CD4-positive, CD25-positive, alpha-beta regulatory T cell (primary cell): Measurements from ENCODE around the gene PTPRG. TPM values are rescaled to one million over a fixed set of nuclear protein-coding genes. Genes with fewer than 3 reads are reported as not detected.

Experiments
- ATAC-seq, 2 donors: fragments of 150-1000 bp; cut with Tn5 transposase; one replicate each; pipeline ENCODE4 v1.10.0; 2021; ENCODE audit warnings: low read depth in 2 of 2, moderate number of reproducible peaks in 2 of 2, moderate library complexity in 1 of 2
- DNase-seq, 3 donors: peaks; one replicate each; pipeline versions ENCODE4 v3.0.0 to v3.0.0-alpha.2; 2012 to 2022; ENCODE audit warnings: mixed read lengths in 1 of 3
- H3K27ac ChIP-seq: one replicate; pipeline ENCODE4 v1.7.0; 2013; ENCODE audit warnings: mild to moderate bottlenecking, low read length; ENCODE audit not compliant: insufficient read depth, poor library complexity, severe bottlenecking
- H3K27me3 ChIP-seq: one replicate; pipeline ENCODE4 v1.7.0; 2013; ENCODE audit warnings: low read length; ENCODE audit not compliant: control insufficient read depth, insufficient read depth
- H3K36me3 ChIP-seq: one replicate; pipeline ENCODE4 v1.7.0; 2013; ENCODE audit warnings: mild to moderate bottlenecking, low read length, moderate library complexity; ENCODE audit not compliant: control insufficient read depth, insufficient read depth
- H3K4me1 ChIP-seq: 2 replicates; pipeline ENCODE4 v1.7.0; 2013; ENCODE audit warnings: mild to moderate bottlenecking, low read length; ENCODE audit not compliant: insufficient read depth, control insufficient read depth, poor library complexity, severe bottlenecking
- H3K4me3 ChIP-seq: one replicate; pipeline ENCODE4 v1.7.0; 2013; ENCODE audit warnings: low read depth, mild to moderate bottlenecking, low read length, moderate library complexity
- H3K9me3 ChIP-seq, 2 experiments: 1 replicate in 1 of 2; 2 replicates in 1 of 2; pipeline ENCODE4 v1.7.0; 2013; ENCODE audit warnings: low read length in 2 of 2, mild to moderate bottlenecking in 1 of 2, moderate library complexity in 1 of 2; ENCODE audit not compliant: control insufficient read depth in 2 of 2
- H3K27ac Mint-ChIP-seq, 3 donors: one replicate each; pipeline ENCODE4 v1.8.0; 2020 to 2022; ENCODE audit warnings: mild to moderate bottlenecking in 3 of 3, mixed read lengths in 3 of 3, moderate library complexity in 2 of 3
- H3K27me3 Mint-ChIP-seq: one replicate; pipeline ENCODE4 v1.8.0; 2022; ENCODE audit warnings: mild to moderate bottlenecking, mixed read lengths
- H3K36me3 Mint-ChIP-seq: one replicate; pipeline ENCODE4 v1.8.0; 2020; ENCODE audit warnings: mixed read lengths
- H3K4me1 Mint-ChIP-seq, 4 donors: one replicate each; pipeline ENCODE4 v1.8.0; 2020 to 2022; ENCODE audit warnings: mixed read lengths in 4 of 4, mild to moderate bottlenecking in 1 of 4
- H3K4me3 Mint-ChIP-seq, 4 donors: one replicate each; pipeline ENCODE4 v1.8.0; 2020 to 2022; ENCODE audit warnings: mild to moderate bottlenecking in 4 of 4, mixed read lengths in 4 of 4, moderate library complexity in 3 of 4
- H3K9me3 Mint-ChIP-seq, 7 donors: one replicate each; pipeline ENCODE4 v1.8.0; 2020 to 2022; ENCODE audit warnings: mixed read lengths in 7 of 7, mild to moderate bottlenecking in 3 of 7, moderate library complexity in 2 of 7
- polyA plus RNA-seq, 4 donors: library from polyadenylated mRNA; unstranded; fragments of 300-500 nt; fragmentation: Illumina TruSeq; gene quantifications; one replicate each; pipeline ENCODE4 v1.2.3, GENCODE V29; 2021
- total RNA-seq: library from RNA; stranded (reverse); gene quantifications from one replicate; pipeline ENCODE4 v1.2.3, GENCODE V29; 2022

The PTPRG gene
- total and polyA plus RNA-seq, 5 donors from 2014 or later, result not detected

DNA sequence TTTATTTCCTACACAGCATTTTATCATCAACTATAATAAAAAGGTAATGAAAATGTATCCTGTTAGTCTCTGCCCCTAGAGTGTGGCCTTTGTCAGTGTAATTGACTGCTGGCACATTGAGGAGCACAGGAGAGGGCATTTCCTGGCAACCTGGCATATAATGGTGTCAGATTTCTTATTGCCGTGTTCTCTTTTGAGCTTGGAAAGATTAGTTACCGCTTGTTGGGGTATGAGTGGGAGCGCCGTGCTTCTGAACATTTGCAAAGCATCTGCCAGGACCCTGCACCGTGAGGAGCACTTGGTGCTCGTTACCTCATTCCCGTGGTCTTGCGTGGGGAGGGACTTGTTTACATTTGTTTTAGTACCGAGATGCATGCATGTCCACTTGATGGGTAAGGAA is 124.4 kb downstream of the PTPRG start:
- Mint-ChIP-seq H3K27ac (no peak overlapping the region), H3K9me3 (peaks cover 0 to 4% (median 0%) of the 10 kb centered on the region in 7 donors), H3K4me1 (no peaks in the 10 kb centered on the region), H3K4me3 (no peak overlapping the region), H3K27me3 (no peaks in the 10 kb centered on the region), H3K36me3 (no peaks in the 10 kb centered on the region)
- Histone ChIP-seq H3K9me3 (no peaks in the 10 kb centered on the region), H3K4me3 (no peak overlapping the region), H3K4me1 (no peaks in the 10 kb centered on the region), H3K36me3 (no peaks in the 10 kb centered on the region), H3K27ac (no peak overlapping the region), H3K27me3 (no peaks in the 10 kb centered on the region)
- ATAC-seq, result no peak
- DNase-seq, result no peak

DNA sequence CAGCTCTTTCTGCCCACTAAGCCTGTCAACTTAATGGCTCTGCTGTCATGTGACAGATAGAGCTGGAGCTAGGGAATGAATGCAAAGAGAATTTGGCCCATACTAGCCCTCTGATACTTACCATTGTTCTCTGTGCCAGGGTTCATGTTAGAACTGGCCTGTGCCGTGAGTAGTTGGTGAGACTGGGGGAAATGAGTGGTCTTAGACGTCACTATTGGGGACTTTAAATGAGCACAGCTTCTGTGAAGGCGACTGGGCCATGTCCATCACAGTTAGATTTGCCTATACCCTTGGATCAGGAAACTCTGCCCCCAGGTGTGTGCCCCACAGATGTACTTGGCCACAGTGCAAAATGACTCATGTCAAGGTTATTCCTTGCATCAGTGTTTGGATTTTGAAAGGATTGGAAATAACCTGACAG is 124.9 kb downstream of the PTPRG start:
- H3K4me1 ChIP-seq, result no peaks in the 10 kb centered on the region
- H3K4me3 ChIP-seq, result no peak overlapping the region
- Mint-ChIP-seq H3K27me3 (no peaks in the 10 kb centered on the region), H3K4me1 (no peaks in the 10 kb centered on the region), H3K4me3 (no peak overlapping the region), H3K27ac (no peak overlapping the region), H3K9me3 (peaks cover 0 to 4% (median 0%) of the 10 kb centered on the region in 7 donors), H3K36me3 (no peaks in the 10 kb centered on the region)
- H3K27me3 ChIP-seq, result no peaks in the 10 kb centered on the region
- H3K27ac ChIP-seq, result no peak overlapping the region
- ATAC-seq, result no peak
- DNase-seq, result no peak
- H3K36me3 ChIP-seq, result no peaks in the 10 kb centered on the region
- no peaks in the 10 kb centered on the region for H3K9me3 ChIP-seq

DNA sequence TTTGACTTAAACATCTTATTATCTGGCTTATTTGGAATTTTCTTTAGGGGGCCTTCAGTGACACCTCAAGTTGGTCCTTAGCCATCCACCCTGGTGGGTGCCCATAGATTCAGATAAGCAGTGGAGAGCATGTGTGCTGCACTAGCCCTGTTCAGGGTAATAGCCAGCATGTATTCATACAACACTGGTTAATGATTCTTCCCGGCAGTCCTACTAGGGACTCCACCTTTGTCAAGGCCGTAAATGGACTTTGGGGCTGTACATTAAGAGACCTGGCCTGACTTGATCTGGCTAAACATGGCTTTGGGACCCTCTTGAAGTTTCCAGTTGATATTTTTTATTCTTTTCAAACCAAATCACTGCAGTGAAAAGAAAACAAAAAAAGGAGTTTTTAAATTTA is 125.8 kb downstream of the PTPRG start:
- no peaks in the 10 kb centered on the region for H3K27me3 Mint-ChIP-seq
- Histone ChIP-seq H3K27ac (no peak overlapping the region), H3K27me3 (no peaks in the 10 kb centered on the region), H3K4me3 (no peak overlapping the region), H3K4me1 (no peaks in the 10 kb centered on the region), H3K9me3 (no peaks in the 10 kb centered on the region), H3K36me3 (no peaks in the 10 kb centered on the region)
- ATAC-seq, result no peak
- no peak for DNase-seq
- H3K4me3 Mint-ChIP-seq, result no peak overlapping the region
- H3K36me3 Mint-ChIP-seq, result no peaks in the 10 kb centered on the region
- peaks cover 0 to 4% (median 1%) of the 10 kb centered on the region in 7 donors for H3K9me3 Mint-ChIP-seq
- H3K27ac Mint-ChIP-seq, result no peak overlapping the region
- no peaks in the 10 kb centered on the region for H3K4me1 Mint-ChIP-seq

DNA sequence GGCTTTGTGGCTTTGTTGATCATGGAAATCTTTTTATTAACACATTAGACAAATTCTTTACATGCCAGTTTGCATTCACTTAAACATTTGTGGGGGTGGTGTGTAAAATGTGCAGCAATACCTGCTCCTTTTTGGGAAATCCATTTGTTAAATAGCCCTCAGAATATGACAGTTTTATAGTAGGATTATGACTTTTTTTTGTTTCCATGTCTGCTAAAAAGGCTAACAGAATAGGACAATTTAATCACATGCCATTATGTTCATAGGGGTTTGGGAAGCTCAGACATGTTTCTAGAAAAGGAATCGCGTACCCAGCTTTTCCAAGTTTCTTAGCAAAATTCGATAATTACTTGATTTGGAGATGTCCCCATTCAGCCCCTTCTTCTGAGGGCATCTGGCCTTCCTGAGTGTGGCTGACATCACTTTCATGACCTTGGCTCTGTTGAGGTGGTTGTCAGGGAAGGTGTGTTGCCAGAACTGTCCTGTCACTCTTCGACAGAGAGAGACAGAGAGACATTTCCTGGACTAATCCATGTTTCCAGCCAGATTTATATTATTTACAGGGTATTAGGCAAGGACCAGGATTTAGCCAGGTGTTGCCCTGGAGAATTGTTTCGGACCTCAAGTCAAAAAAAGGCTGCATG is 126.4 kb downstream of the PTPRG start:
- Histone ChIP-seq H3K9me3 (no peaks in the 10 kb centered on the region), H3K27me3 (no peaks in the 10 kb centered on the region), H3K36me3 (no peaks in the 10 kb centered on the region), H3K27ac (no peak overlapping the region), H3K4me3 (no peak overlapping the region), H3K4me1 (no peaks in the 10 kb centered on the region)
- H3K27me3 Mint-ChIP-seq, result no peaks in the 10 kb centered on the region
- ATAC-seq, result no peak
- H3K4me3 Mint-ChIP-seq, result no peak overlapping the region
- no peak for DNase-seq
- H3K36me3 Mint-ChIP-seq, result no peaks in the 10 kb centered on the region
- peaks cover 0 to 4% (median 1%) of the 10 kb centered on the region in 7 donors for H3K9me3 Mint-ChIP-seq
- H3K4me1 Mint-ChIP-seq, result no peaks in the 10 kb centered on the region
- no peak overlapping the region for H3K27ac Mint-ChIP-seq

DNA sequence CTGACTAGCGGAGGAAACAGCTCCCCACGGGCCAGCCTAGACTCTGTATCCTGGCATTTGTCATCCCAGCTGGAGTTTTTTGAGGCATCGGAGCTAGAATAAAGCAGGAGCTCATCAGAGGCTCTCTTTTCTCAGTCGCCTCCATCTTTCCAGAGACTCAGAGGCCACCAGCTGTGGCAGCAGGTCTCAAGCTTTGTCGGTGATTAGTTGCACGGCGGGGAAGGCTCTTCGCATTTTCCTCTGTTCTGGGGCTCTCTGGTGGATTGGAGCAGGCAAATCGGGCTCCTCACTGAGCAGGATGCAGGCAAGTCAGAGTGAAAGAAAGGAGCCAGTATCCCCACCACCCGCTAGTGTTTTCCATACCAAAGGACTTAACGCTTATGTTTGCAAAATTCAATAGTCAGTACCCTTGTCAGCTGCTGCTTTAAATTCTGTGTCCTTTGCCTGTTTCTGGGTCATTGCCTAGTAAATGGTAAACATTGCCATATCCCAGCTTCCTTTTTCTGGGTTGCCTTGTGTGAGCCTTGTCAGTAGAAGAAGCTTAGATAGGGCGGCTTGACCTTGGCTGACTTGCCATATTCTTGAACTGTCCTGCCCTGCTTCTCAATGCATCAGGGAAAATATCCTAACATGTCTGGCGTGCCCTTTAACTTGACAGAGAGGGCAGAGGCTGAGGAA is 127.1 kb downstream of the PTPRG start:
- no peaks in the 10 kb centered on the region for H3K36me3 Mint-ChIP-seq
- no peak overlapping the region for H3K4me3 ChIP-seq
- ATAC-seq, result no peak
- no peak overlapping the region for H3K4me3 Mint-ChIP-seq
- H3K27me3 ChIP-seq, result no peaks in the 10 kb centered on the region
- H3K9me3 ChIP-seq, result no peaks in the 10 kb centered on the region
- no peaks in the 10 kb centered on the region for H3K4me1 ChIP-seq
- H3K36me3 ChIP-seq, result no peaks in the 10 kb centered on the region
- no peak overlapping the region for H3K27ac Mint-ChIP-seq
- peaks cover 0 to 5% (median 1%) of the 10 kb centered on the region in 7 donors for H3K9me3 Mint-ChIP-seq
- no peaks in the 10 kb centered on the region for H3K4me1 Mint-ChIP-seq
- H3K27me3 Mint-ChIP-seq, result no peaks in the 10 kb centered on the region
- no peak overlapping the region for H3K27ac ChIP-seq
- no peak for DNase-seq

DNA sequence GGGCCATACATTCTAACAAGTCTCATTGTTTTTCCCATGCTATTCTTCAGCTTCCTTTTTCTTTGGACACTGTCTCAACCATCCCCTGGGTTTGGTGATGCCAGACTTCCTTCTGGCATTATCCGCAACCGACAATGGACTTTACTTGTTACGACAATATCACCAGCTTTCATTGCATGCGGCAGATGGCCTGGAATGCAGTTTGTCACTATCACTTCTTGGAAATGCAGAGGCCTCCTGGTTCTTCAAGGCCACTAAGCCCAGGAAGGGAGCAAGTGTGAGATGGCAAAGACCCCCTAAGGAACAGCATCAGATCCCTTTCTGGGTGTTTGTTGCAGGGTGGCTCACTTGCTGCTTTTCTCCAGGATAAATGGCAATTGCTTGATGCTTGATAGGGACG is 128.6 kb downstream of the PTPRG start:
- peaks cover 0 to 9% (median 1%) of the 10 kb centered on the region in 7 donors for H3K9me3 Mint-ChIP-seq
- H3K36me3 Mint-ChIP-seq, result no peaks in the 10 kb centered on the region
- H3K9me3 ChIP-seq, result no peaks in the 10 kb centered on the region
- no peak overlapping the region for H3K4me3 Mint-ChIP-seq
- no peaks in the 10 kb centered on the region for H3K4me1 ChIP-seq
- H3K27me3 ChIP-seq, result no peaks in the 10 kb centered on the region
- H3K27me3 Mint-ChIP-seq, result no peaks in the 10 kb centered on the region
- no peaks in the 10 kb centered on the region for H3K4me1 Mint-ChIP-seq
- no peak overlapping the region for H3K4me3 ChIP-seq
- DNase-seq (no peak), ATAC-seq (no peak)
- no peaks in the 10 kb centered on the region for H3K36me3 ChIP-seq
- no peak overlapping the region for H3K27ac ChIP-seq
- H3K27ac Mint-ChIP-seq, result no peak overlapping the region

DNA sequence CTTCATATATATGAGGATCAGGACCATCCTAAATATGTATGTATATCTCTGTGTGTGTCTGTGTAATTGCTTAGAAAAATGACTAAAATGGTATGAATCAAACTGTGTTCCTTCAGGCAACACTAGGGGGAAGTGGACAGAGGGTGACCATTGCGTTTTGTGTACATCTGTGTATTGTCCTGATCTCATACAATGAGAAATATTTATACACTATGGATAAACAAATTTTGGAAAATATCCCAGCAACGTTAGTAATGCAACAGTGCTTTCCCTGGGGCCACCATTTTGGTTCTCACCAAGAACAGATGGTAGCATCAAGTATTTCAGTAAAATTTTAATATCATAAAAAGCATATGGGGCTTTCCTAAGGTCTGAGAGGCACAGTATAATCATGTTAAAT is 130.1 kb downstream of the PTPRG start:
- Mint-ChIP-seq H3K27ac (no peak overlapping the region), H3K36me3 (no peaks in the 10 kb centered on the region), H3K9me3 (peaks cover 0 to 9% (median 1%) of the 10 kb centered on the region in 7 donors), H3K27me3 (no peaks in the 10 kb centered on the region), H3K4me3 (no peak overlapping the region), H3K4me1 (no peaks in the 10 kb centered on the region)
- H3K36me3 ChIP-seq, result no peaks in the 10 kb centered on the region
- H3K4me1 ChIP-seq, result no peaks in the 10 kb centered on the region
- no peaks in the 10 kb centered on the region for H3K9me3 ChIP-seq
- H3K27ac ChIP-seq, result no peak overlapping the region
- no peaks in the 10 kb centered on the region for H3K27me3 ChIP-seq
- no peak for DNase-seq
- no peak for ATAC-seq
- H3K4me3 ChIP-seq, result no peak overlapping the region

DNA sequence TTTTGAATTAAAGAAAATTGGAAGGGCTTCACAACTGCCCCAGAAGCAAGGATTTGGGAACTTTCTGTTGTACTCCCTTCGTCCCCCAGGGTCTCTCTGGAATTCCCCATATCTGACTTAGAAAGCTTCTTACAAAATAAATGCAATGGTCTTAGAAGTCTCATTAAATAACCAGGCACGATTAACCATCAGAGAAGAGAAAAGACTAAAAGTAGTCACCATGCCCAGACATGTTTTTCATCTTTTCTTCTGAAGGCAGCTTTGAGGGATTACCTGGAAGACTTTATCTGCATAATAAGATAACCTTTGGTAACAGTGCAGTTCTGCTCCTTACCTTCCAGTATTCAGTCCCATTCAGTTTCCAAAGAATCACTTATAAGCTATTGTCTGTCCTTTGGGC is 135.9 kb downstream of the PTPRG start:
- ATAC-seq (no peak), DNase-seq (no peak)
- H3K27ac ChIP-seq, result no peak overlapping the region
- H3K36me3 Mint-ChIP-seq, result no peaks in the 10 kb centered on the region
- no peak overlapping the region for H3K4me3 Mint-ChIP-seq
- H3K4me3 ChIP-seq, result no peak overlapping the region
- no peaks in the 10 kb centered on the region for H3K27me3 Mint-ChIP-seq
- no peaks in the 10 kb centered on the region for H3K9me3 ChIP-seq
- H3K27me3 ChIP-seq, result no peaks in the 10 kb centered on the region
- H3K4me1 Mint-ChIP-seq, result no peaks in the 10 kb centered on the region
- H3K4me1 ChIP-seq, result no peaks in the 10 kb centered on the region
- no peak overlapping the region for H3K27ac Mint-ChIP-seq
- H3K9me3 Mint-ChIP-seq, result peaks cover 0 to 5% (median 2%) of the 10 kb centered on the region in 7 donors
- no peaks in the 10 kb centered on the region for H3K36me3 ChIP-seq
